OCI-LY3 (cell line): ENCODE results near the gene SMAD4.

Experiments
- H2AFZ ChIP-seq: fragments of 200-600, 300-600 bp; shearing (Covaris generic); 2 replicates; pipeline ENCODE4 v1.6.0; 2014; ENCODE audit warnings: antibody characterized with exemption, low read depth, low read length
- H3K27ac ChIP-seq: fragments of 200-600, 300-600 bp; sonication (generic); 2 replicates; pipeline ENCODE4 v1.5.1; 2014; ENCODE audit warnings: mild to moderate bottlenecking, low read length, moderate library complexity, mixed read lengths
- H3K27me3 ChIP-seq: fragments of 200-600, 300-600 bp; sonication (generic); 2 replicates; pipeline ENCODE4 v1.6.1; 2014; ENCODE audit warnings: low read depth, low read length, mixed read lengths
- H3K36me3 ChIP-seq: fragments of 200-600, 300-600 bp; sonication (generic); replicated peaks from 2 replicates; pipeline ENCODE3; 2014; ENCODE audit warnings: low read depth, low read length, mixed read lengths
- H3K4me1 ChIP-seq: fragments of 300-600, 200-600 bp; sonication (generic); 2 replicates; pipeline ENCODE4 v1.6.1; 2014; ENCODE audit warnings: low read length, mixed read lengths
- H3K4me2 ChIP-seq: fragments of 200-600, 300-600 bp; sonication (generic); 2 replicates; pipeline ENCODE4 v1.6.1; 2014; ENCODE audit warnings: low read length, mixed read lengths
- H3K4me3 ChIP-seq: fragments of 300-600, 200-600 bp; sonication (generic); 2 replicates; pipeline ENCODE4 v1.5.1; 2014; ENCODE audit warnings: antibody characterized with exemption, mild to moderate bottlenecking, low read length, moderate library complexity
- H3K79me2 ChIP-seq: fragments of 300-600, 200-600 bp; shearing (Covaris generic); 2 replicates; pipeline ENCODE4 v1.6.1; 2014; ENCODE audit warnings: mild to moderate bottlenecking, low read length, mixed read lengths
- H3K9ac ChIP-seq: fragments of 300-600, 200-600 bp; shearing (Covaris generic); 2 replicates; pipeline ENCODE4 v1.6.0; 2014; ENCODE audit warnings: mild to moderate bottlenecking, low read length, moderate library complexity
- H3K9me3 ChIP-seq: fragments of 200-600, 300-600 bp; shearing (Covaris generic); 2 replicates; pipeline ENCODE4 v1.6.1; 2014; ENCODE audit warnings: low read length, mixed read lengths; ENCODE audit not compliant: insufficient read depth
- H4K20me1 ChIP-seq: fragments of 200-600, 300-600 bp; sonication (generic); 2 replicates; pipeline ENCODE4 v1.6.1; 2016; ENCODE audit warnings: low read length, mixed read lengths; ENCODE audit not compliant: insufficient read depth
- EZH2phosphoT487 ChIP-seq: fragments of 200-600 bp; shearing (Covaris generic); IDR thresholded peaks from 2 replicates; pipeline ENCODE4 v1.6.1; 2018; ENCODE audit warnings: antibody characterized with exemption, mixed run types, low read depth
- TF ChIP-seq, protein P1 (sequence below): fragments of 200-600, 300-600 bp; sonication (generic); IDR thresholded peaks from 2 replicates; pipeline ENCODE4 v1.5.1; 2014; ENCODE audit warnings: antibody characterized with exemption, low read length, low read depth

The SMAD4 gene

GRCh38 chr18:51097021-51097822 lies 67.2 kb downstream of the SMAD4 start:
- TF ChIP-seq, protein P1, sequence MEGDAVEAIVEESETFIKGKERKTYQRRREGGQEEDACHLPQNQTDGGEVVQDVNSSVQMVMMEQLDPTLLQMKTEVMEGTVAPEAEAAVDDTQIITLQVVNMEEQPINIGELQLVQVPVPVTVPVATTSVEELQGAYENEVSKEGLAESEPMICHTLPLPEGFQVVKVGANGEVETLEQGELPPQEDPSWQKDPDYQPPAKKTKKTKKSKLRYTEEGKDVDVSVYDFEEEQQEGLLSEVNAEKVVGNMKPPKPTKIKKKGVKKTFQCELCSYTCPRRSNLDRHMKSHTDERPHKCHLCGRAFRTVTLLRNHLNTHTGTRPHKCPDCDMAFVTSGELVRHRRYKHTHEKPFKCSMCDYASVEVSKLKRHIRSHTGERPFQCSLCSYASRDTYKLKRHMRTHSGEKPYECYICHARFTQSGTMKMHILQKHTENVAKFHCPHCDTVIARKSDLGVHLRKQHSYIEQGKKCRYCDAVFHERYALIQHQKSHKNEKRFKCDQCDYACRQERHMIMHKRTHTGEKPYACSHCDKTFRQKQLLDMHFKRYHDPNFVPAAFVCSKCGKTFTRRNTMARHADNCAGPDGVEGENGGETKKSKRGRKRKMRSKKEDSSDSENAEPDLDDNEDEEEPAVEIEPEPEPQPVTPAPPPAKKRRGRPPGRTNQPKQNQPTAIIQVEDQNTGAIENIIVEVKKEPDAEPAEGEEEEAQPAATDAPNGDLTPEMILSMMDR = no peak
- no peak for TF ChIP-seq EZH2phosphoT487
- Histone ChIP-seq H3K4me2 (peak overlapping the region; percentile 46), H3K4me1 (peaks cover 23% of the 10 kb centered on the region), H3K27me3 (no peaks in the 10 kb centered on the region), H2AFZ (0 out of 2 replicates have a peak overlapping the region, but pooled peaks have one; percentile 1), H3K9ac (peak overlapping the region; percentile 37), H3K36me3 (peaks cover 14% of the 10 kb centered on the region), H3K4me3 (peak overlapping the region; percentile 18), H3K79me2 (no peaks in the 10 kb centered on the region), H4K20me1 (no peaks in the 10 kb centered on the region), H3K9me3 (peaks cover 3% of the 10 kb centered on the region; the same call in 1 of the 2 replicates), H3K27ac (peak overlapping the region; percentile 71)

DNA sequence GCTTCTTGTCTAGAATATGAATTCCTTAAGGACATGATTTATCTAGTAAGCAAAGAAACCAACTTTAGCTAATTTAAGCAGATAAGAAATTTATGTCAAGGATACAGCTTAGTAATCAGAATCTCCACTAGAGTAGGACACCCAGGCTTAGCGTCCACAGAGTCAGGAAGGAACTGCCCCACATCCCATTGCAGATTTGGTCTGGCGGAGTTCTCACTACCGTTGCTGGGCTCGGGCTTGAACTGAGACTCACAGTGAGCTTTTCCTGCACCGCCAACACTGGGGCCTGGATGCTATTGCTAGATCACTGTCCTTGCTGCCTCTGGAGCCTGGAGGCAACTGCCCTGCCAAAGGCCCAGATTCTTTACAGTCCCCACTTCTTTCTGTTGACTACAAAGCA lies 68.1 kb downstream of the SMAD4 start:
- peaks cover 23% of the 10 kb centered on the region for H3K4me1 ChIP-seq
- H3K4me2 ChIP-seq = peak overlapping the region; percentile 46; the same call in 1 of the 2 replicates
- no peak overlapping the region for H2AFZ ChIP-seq
- H3K79me2 ChIP-seq = no peaks in the 10 kb centered on the region
- peak overlapping the region; percentile 37; the same call in 1 of the 2 replicates for H3K9ac ChIP-seq
- TF ChIP-seq, protein P1 = no peak
- TF ChIP-seq EZH2phosphoT487 = no peak
- no peaks in the 10 kb centered on the region for H3K27me3 ChIP-seq
- H3K36me3 ChIP-seq = peaks cover 22% of the 10 kb centered on the region
- H3K27ac ChIP-seq = peak overlapping the region; percentile 71; the same call in 1 of the 2 replicates
- no peaks in the 10 kb centered on the region for H4K20me1 ChIP-seq
- H3K9me3 ChIP-seq = peaks cover 4% of the 10 kb centered on the region; the same call in 1 of the 2 replicates
- H3K4me3 ChIP-seq = no peak overlapping the region

DNA sequence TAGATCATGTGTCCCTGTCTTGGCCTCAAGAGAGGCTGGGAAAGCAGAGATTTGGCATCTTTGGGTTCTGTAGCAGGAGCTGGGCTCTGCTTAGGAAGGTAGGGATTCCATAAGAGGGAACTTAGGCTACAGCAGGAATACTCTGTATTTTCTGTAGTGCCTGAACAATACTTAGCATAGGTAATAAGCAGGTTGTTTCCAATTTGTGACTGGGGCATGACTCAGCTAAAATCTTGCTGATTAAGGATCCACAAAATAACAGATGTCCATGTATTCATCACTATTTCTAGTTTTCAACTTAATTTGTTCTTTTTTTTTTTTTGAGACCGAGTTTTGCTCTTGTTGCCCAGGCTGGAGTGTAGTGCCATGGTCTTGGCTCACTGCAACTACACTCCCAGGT lies 68.5 kb downstream of the SMAD4 start:
- Histone ChIP-seq H3K4me1 (peaks cover 23% of the 10 kb centered on the region), H3K27ac (no peak overlapping the region), H3K79me2 (no peaks in the 10 kb centered on the region), H3K4me3 (no peak overlapping the region), H3K9me3 (peaks cover 4% of the 10 kb centered on the region; the same call in 1 of the 2 replicates), H2AFZ (no peak overlapping the region), H3K4me2 (no peak overlapping the region), H4K20me1 (no peaks in the 10 kb centered on the region), H3K9ac (no peak overlapping the region), H3K27me3 (no peaks in the 10 kb centered on the region), H3K36me3 (peaks cover 23% of the 10 kb centered on the region)
- TF ChIP-seq, protein P1 = no peak
- TF ChIP-seq EZH2phosphoT487 = no peak

GRCh38 chr18:51100385-51101120 lies 70.5 kb downstream of the SMAD4 start:
- Histone ChIP-seq H3K4me3 (no peak overlapping the region), H3K27ac (no peak overlapping the region), H4K20me1 (no peaks in the 10 kb centered on the region), H3K4me1 (peaks cover 23% of the 10 kb centered on the region), H3K27me3 (no peaks in the 10 kb centered on the region), H3K4me2 (no peak overlapping the region), H3K9ac (no peak overlapping the region), H3K9me3 (peaks cover 4% of the 10 kb centered on the region; the same call in 1 of the 2 replicates), H3K79me2 (no peaks in the 10 kb centered on the region), H2AFZ (no peak overlapping the region), H3K36me3 (peaks cover 23% of the 10 kb centered on the region)
- TF ChIP-seq, protein P1 = peak; percentile 24
- no peak for TF ChIP-seq EZH2phosphoT487
